Esophagus muscularis mucosa (tissue), 4 donors: ENCODE data around the gene SHANK3. TPM values are rescaled to one million over a fixed set of nuclear protein-coding genes. Genes with fewer than 3 reads are reported as not detected.

Experiments used
- DNase-seq: peaks from one replicate; pipeline ENCODE4 v3.0.0-alpha.2; 2017; ENCODE audit errors: extremely low spot score
- H3K27ac ChIP-seq, 4 donors: fragments of 200-600 bp; sonication (generic); replicated peaks in 1 of 4; 1 replicate in 3 of 4; 2 replicates in 1 of 4; pipeline ENCODE4 v1.5.1; 2016 to 2019; ENCODE audit warnings: mild to moderate bottlenecking in 1 of 4
- H3K27me3 ChIP-seq, 4 donors: fragments of 200-600 bp; sonication (generic); one replicate each; pipeline versions ENCODE4 v1.5.1 to v1.6.0; 2016 to 2019
- H3K36me3 ChIP-seq, 4 donors: fragments of 200-600 bp; sonication (generic); one replicate each; pipeline ENCODE4 v1.5.1; 2016 to 2019
- H3K4me1 ChIP-seq, 4 donors: fragments of 200-600 bp; sonication (generic); one replicate each; pipeline ENCODE4 v1.5.1; 2016 to 2019
- H3K4me3 ChIP-seq, 4 donors: fragments of 200-600 bp; sonication (generic); 1 replicate in 2 of 4; 2 replicates in 2 of 4; pipeline ENCODE4 v1.5.1; 2016 to 2019; ENCODE audit warnings: mild to moderate bottlenecking in 4 of 4, moderate library complexity in 1 of 4
- H3K9me3 ChIP-seq, 4 donors: fragments of 200-600 bp; sonication (generic); 1 replicate in 3 of 4; 2 replicates in 1 of 4; pipeline ENCODE4 v1.5.1; 2016 to 2019
- EP300 ChIP-seq: sonication (generic); formaldehyde crosslinking; IDR thresholded peaks from one replicate; pipeline ENCODE4 v1.6.1; 2017; ENCODE audit warnings: antibody characterized with exemption
- POLR2A ChIP-seq: fragments of 450-650 bp; IDR thresholded peaks from one replicate; pipeline ENCODE4 v1.6.1; 2017; ENCODE audit warnings: antibody characterized with exemption, moderate library complexity, mild to moderate bottlenecking, low read depth
- POLR2AphosphoS5 ChIP-seq, 2 donors: sonication (generic); formaldehyde crosslinking; IDR thresholded peaks; one replicate each; pipeline ENCODE4 v1.6.1; 2017; ENCODE audit warnings: antibody characterized with exemption in 2 of 2
- WGBS: methylation state at CpG from one replicate; pipeline ENCODE4 v1.1.5; 2018; 5-methylcytosine and 5-hydroxymethylcytosine counted together
- intact Hi-C: fragments of 100-400 bp; cut with DNase I; formaldehyde crosslinking; loops from one replicate; pipeline ENCODE4 v1.15.1; 2023
- total RNA-seq, 4 donors: library from RNA; depleted of rRNA; stranded (reverse); fragments of >200 nt; gene quantifications; one replicate each; pipeline versions ENCODE4 v1.1.0 to v1.2.1, GENCODE V29; 2016
- TF ChIP-seq, protein P1 (sequence below), 3 experiments: fragments of 200-600 bp in 2 of 3; fragments of 450-650 bp in 1 of 3; sonication (generic) in 2 of 3; IDR thresholded peaks; one replicate each; pipeline ENCODE4 v1.5.1; 2017 to 2019; ENCODE audit warnings: antibody characterized with exemption in 3 of 3, mild to moderate bottlenecking in 2 of 3, moderate library complexity in 1 of 3

SHANK3 gene
- total RNA-seq, 4 donors from 2014 or later = 7.0 to 21.1 (median 16.0) TPM

DNA sequence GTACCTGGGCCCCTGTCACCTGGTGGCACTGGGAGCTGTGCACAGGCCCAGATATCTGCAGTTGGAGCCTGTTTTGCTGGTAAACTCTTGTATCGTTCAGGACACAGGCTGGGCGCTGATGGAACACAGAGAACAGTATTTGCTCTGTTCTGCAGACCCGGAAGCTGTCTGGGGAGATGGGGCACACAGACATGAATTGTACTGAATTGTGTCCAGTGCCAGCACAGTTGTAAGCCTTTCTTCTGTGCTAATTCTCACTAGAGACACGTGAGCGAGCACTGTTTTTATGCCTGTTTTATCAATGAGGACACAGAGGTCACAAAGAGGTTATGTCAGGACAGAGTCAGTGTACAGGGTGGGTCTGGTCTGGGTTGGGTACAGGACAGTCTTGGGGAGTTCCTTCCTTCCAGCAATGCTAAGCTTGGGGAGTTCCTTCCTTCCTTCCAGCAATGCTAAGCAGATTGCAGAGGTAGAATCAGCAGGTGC is 41.0 kb downstream of the SHANK3 start:
- no peak for DNase-seq
- H3K4me3 ChIP-seq = no peak overlapping the region
- peak overlapping the region in 2 of 4 donors; percentile 23 to 65 for H3K27ac ChIP-seq

DNA sequence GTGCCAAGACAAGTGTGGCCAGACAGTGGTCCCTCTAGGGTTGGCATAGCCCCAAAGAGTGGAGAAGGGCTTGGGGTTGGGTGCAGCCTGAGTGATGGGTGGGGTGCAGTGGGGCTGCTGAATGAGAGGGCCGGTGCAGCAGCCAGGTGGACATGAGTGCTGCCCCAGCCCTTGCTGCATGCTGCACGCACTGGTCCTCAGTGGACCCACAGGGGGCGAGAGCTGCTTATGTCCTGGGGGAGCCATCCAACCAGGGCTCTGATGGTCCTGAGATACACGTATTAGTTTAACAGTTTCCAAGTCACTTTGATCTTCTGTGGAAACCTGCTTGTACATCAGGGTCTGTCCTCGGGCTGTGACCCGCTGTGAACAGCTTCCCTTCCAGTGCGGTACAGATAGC is 41.5 kb downstream of the SHANK3 start:
- 78% methylated on average over 7 of the region's 7 CpGs for WGBS
- peaks cover 0 to 10% (median 0%) of the 10 kb centered on the region in 4 donors for H3K27me3 ChIP-seq
- peaks cover 9 to 32% (median 25%) of the 10 kb centered on the region in 4 donors for H3K4me1 ChIP-seq
- TF ChIP-seq POLR2A = no peak
- TF ChIP-seq, protein P1, sequence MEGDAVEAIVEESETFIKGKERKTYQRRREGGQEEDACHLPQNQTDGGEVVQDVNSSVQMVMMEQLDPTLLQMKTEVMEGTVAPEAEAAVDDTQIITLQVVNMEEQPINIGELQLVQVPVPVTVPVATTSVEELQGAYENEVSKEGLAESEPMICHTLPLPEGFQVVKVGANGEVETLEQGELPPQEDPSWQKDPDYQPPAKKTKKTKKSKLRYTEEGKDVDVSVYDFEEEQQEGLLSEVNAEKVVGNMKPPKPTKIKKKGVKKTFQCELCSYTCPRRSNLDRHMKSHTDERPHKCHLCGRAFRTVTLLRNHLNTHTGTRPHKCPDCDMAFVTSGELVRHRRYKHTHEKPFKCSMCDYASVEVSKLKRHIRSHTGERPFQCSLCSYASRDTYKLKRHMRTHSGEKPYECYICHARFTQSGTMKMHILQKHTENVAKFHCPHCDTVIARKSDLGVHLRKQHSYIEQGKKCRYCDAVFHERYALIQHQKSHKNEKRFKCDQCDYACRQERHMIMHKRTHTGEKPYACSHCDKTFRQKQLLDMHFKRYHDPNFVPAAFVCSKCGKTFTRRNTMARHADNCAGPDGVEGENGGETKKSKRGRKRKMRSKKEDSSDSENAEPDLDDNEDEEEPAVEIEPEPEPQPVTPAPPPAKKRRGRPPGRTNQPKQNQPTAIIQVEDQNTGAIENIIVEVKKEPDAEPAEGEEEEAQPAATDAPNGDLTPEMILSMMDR (IDR thresholded peaks at IDR 0.05) = no peak
- no peak overlapping the region for H3K4me3 ChIP-seq
- H3K36me3 ChIP-seq = peaks cover 0 to 73% (median 28%) of the 10 kb centered on the region in 4 donors
- no peak for DNase-seq
- peak overlapping the region in 2 of 4 donors; percentile 35 to 65 for H3K27ac ChIP-seq
- intact Hi-C loops = no loop called here
- H3K9me3 ChIP-seq = no peaks in the 10 kb centered on the region

More for the DNA sequence above, 41.0 kb downstream of the SHANK3 start:
- Histone ChIP-seq H3K4me1 (peaks cover 9 to 32% (median 25%) of the 10 kb centered on the region in 4 donors), H3K36me3 (peaks cover 0 to 73% (median 31%) of the 10 kb centered on the region in 4 donors), H3K9me3 (no peaks in the 10 kb centered on the region), H3K27me3 (peaks cover 0 to 5% (median 0%) of the 10 kb centered on the region in 4 donors)
- intact Hi-C loops = no loop called here
- 88% methylated on average over 5 of the region's 5 CpGs for WGBS
- peak; percentile 66 to 71 for TF ChIP-seq POLR2AphosphoS5 (IDR thresholded peaks at IDR 0.05)
- TF ChIP-seq, protein P1 (IDR thresholded peaks at IDR 0.05) = no peak
- TF ChIP-seq POLR2A = no peak
- peak; percentile 69 for TF ChIP-seq EP300

DNA sequence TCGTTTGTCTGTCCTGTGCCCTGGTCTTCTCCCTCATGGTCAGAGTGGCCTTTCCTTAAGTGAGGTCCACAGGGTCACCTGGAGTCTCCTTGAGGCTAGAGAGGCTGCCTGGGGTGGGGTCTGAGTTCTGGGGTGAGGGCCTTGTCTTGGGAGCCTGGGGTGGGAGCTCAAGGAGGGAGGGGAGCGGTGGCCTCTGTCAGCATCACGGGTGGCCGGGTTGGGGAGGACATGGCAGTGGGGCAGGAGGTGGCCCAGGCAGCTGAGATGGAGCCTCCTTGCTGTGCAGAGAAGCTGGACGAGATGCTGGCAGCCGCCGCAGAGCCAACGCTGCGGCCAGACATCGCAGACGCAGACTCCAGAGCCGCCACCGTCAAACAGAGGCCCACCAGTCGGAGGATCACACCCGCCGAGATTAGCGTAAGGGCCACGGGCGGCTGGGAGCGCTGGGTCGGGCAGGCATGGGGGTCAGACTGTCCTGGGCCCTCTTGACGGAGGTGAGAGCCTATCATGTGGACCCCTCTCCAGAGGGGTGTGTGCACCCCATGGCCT is 42.1 kb downstream of the SHANK3 start:
- Histone ChIP-seq H3K4me1 (peaks cover 9 to 32% (median 25%) of the 10 kb centered on the region in 4 donors), H3K4me3 (no peak overlapping the region), H3K27ac (peak overlapping the region in 3 of 4 donors; percentile 20 to 65 (median 35)), H3K27me3 (peaks cover 0 to 16% (median 0%) of the 10 kb centered on the region in 4 donors), H3K36me3 (peaks cover 0 to 73% (median 25%) of the 10 kb centered on the region in 4 donors), H3K9me3 (no peaks in the 10 kb centered on the region)
- 85% methylated on average over 4 of the region's 22 CpGs for WGBS
- no peak for DNase-seq
- TF ChIP-seq POLR2AphosphoS5 (IDR thresholded peaks at IDR 0.05) = no peak
- TF ChIP-seq, protein P1 (IDR thresholded peaks at IDR 0.05) = no peak
- no peak for TF ChIP-seq EP300
- TF ChIP-seq POLR2A = no peak
- intact Hi-C loops = no loop called here

- DNase-seq = no peak
- Histone ChIP-seq H3K9me3 (no peaks in the 10 kb centered on the region), H3K27ac (peak overlapping the region in 1 of 4 donors; percentile 20), H3K27me3 (peaks cover 0 to 21% (median 0%) of the 10 kb centered on the region in 4 donors), H3K4me1 (peaks cover 13 to 34% (median 28%) of the 10 kb centered on the region in 4 donors), H3K4me3 (no peak overlapping the region), H3K36me3 (peaks cover 0 to 70% (median 23%) of the 10 kb centered on the region in 4 donors)
- 86% methylated on average over 9 of the region's 9 CpGs for WGBS
- intact Hi-C loops = no loop called here
- TF ChIP-seq, protein P1 (IDR thresholded peaks at IDR 0.05) = no peak
- TF ChIP-seq POLR2A = no peak
Measured at GRCh38 chr22:50715250-50715649, 42.6 kb downstream of the SHANK3 start.
